ENCODE data around the gene KIAA1143. TPM values are rescaled to one million over a fixed set of nuclear protein-coding genes. Genes with fewer than 3 reads are reported as not detected.

Gene KIAA1143
- total RNA-seq, 1 donor from 2014 or later: 39.2 TPM

DNA sequence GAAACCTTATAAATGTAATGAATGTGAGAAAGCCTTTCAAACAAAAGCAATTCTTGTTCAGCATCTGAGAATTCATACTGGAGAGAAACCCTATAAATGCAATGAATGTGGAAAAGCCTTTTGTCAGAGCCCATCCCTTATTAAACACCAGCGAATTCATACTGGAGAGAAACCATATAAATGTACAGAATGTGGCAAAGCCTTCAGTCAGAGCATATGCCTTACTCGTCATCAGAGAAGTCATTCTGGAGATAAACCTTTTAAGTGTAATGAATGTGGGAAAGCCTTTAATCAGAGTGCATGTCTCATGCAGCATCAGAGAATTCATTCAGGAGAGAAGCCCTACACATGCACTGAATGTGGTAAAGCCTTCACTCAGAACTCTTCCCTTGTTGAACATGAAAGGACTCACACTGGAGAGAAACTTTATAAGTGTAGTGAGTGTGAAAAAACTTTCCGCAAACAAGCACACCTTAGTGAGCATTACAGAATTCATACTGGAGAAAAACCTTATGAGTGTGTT is 26.7 kb downstream of the KIAA1143 start:
- peaks cover 86% of the 10 kb centered on the region for H3K9me3 Mint-ChIP-seq
- H3K27ac Mint-ChIP-seq: no peak overlapping the region
- peaks cover 38% of the 10 kb centered on the region for H3K36me3 Mint-ChIP-seq (ENCODE audit: low read depth)

GRCh38 chr3:44729384-44729910 is 32.0 kb downstream of the KIAA1143 start, which contains the start of gene ZNF501:
Gene ZNF501 (plus strand): TSS chr3:44729635. CDS start chr3:44734422, 4,787 bp downstream.
- peaks cover 86% of the 10 kb centered on the region for H3K9me3 Mint-ChIP-seq
- H3K4me3 Mint-ChIP-seq (ENCODE audit: low read depth): peak within 1 kb of the TSS; percentile 92
- H3K4me1 Mint-ChIP-seq (ENCODE audit: low read depth): peaks cover 11% of the 10 kb centered on the region
- H3K36me3 Mint-ChIP-seq (ENCODE audit: low read depth): peaks cover 49% of the 10 kb centered on the region
- peak within 1 kb of the TSS; percentile 78 for H3K27ac Mint-ChIP-seq
- intact Hi-C loops (cut with micrococcal nuclease): loop anchor here (1.0 to 2.0 kb wide), 2 partner anchors 17 to 31 kb away; partner anchors contain the start of genes KIAA1143, KIF15 and ZNF502
- H3K27me3 Mint-ChIP-seq (ENCODE audit: low read depth): no peaks in the 10 kb centered on the region
- DNase-seq (ENCODE audit: low spot score): peak; percentile 76

More for the DNA sequence above, 26.7 kb downstream of the KIAA1143 start:
- intact Hi-C loops (cut with micrococcal nuclease): no loop called here
- H3K4me1 Mint-ChIP-seq (ENCODE audit: low read depth): peaks cover 4% of the 10 kb centered on the region
- no peaks in the 10 kb centered on the region for H3K27me3 Mint-ChIP-seq (ENCODE audit: low read depth)
- no peak for DNase-seq (ENCODE audit: low spot score)
- H3K4me3 Mint-ChIP-seq (ENCODE audit: low read depth): no peak overlapping the region

- Mint-ChIP-seq H3K4me1 (ENCODE audit: low read depth) (no peaks in the 10 kb centered on the region), H3K4me3 (ENCODE audit: low read depth) (no peak overlapping the region), H3K27ac (no peak overlapping the region), H3K27me3 (ENCODE audit: low read depth) (no peaks in the 10 kb centered on the region), H3K9me3 (peaks cover 83% of the 10 kb centered on the region), H3K36me3 (ENCODE audit: low read depth) (peaks cover 26% of the 10 kb centered on the region)
- intact Hi-C loops (cut with micrococcal nuclease): no loop called here
- no peak for DNase-seq (ENCODE audit: low spot score)
Measured at GRCh38 chr3:44722103-44722401, 39.4 kb downstream of the KIAA1143 start.

DNA sequence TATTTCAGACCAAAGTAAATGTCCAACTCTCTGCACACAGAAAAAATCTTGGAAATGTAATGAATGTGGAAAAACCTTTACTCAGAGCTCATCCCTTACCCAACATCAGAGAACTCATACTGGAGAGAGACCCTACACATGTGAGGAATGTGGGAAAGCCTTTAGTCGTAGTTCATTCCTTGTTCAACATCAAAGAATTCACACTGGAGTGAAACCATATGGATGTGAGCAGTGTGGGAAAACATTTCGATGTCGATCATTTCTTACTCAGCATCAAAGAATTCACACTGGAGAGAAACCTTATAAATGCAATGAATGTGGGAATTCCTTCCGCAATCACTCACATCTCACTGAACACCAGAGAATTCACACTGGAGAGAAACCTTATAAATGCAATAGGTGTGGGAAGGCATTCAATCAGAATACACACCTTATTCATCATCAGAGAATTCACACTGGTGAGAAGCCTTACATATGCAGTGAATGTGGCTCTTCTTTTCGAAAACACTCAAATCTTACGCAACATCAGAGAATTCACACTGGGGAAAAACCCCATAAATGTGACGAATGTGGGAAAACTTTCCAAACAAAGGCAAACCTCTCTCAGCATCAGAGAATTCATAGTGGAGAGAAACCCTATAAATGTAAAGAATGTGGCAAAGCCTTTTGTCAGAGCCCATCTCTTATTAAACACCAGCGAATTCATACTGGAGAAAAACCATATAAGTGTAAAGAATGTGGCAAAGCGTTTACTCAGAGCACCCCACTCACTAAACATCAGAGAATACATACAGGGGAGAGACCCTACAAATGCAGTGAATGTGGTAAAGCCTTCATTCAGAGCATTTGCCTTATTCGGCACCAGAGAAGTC is 40.0 kb downstream of the KIAA1143 start:
- no peak overlapping the region for H3K27ac Mint-ChIP-seq
- DNase-seq (ENCODE audit: low spot score): no peak
- no peaks in the 10 kb centered on the region for H3K4me1 Mint-ChIP-seq (ENCODE audit: low read depth)
- peaks cover 86% of the 10 kb centered on the region for H3K9me3 Mint-ChIP-seq
- intact Hi-C loops (cut with micrococcal nuclease): no loop called here
- H3K4me3 Mint-ChIP-seq (ENCODE audit: low read depth): no peak overlapping the region
- H3K27me3 Mint-ChIP-seq (ENCODE audit: low read depth): no peaks in the 10 kb centered on the region
- H3K36me3 Mint-ChIP-seq (ENCODE audit: low read depth): peaks cover 26% of the 10 kb centered on the region

- no peak within 1 kb of the TSS for H3K27ac Mint-ChIP-seq
- intact Hi-C loops (cut with micrococcal nuclease): loop anchor here (1.0 kb wide), 1 partner anchor 17 kb away; the partner anchor contains the start of gene ZNF501
- peaks cover 13% of the 10 kb centered on the region for H3K36me3 Mint-ChIP-seq (ENCODE audit: low read depth)
- DNase-seq (ENCODE audit: low spot score): no peak
- H3K4me3 Mint-ChIP-seq (ENCODE audit: low read depth): peak within 1 kb of the TSS; percentile 77
- no peaks in the 10 kb centered on the region for H3K4me1 Mint-ChIP-seq (ENCODE audit: low read depth)
- H3K27me3 Mint-ChIP-seq (ENCODE audit: low read depth): no peaks in the 10 kb centered on the region
- peaks cover 69% of the 10 kb centered on the region for H3K9me3 Mint-ChIP-seq
Measured at GRCh38 chr3:44712455-44713075, 48.9 kb downstream of the KIAA1143 start, which contains the start of gene ZNF502. Gene ZNF502 (plus strand): TSS chr3:44712660. CDS start chr3:44720262, 7,602 bp downstream.

Other genes with a start within 250 kb of the KIAA1143 start
- gene ZKSCAN7, start 206.4 kb downstream of the KIAA1143 start, total RNA-seq: 0.83 and 1.3 TPM in 2 replicates
- gene ZNF660, start 176.7 kb downstream of the KIAA1143 start, total RNA-seq: 0.07 and 0.32 TPM in 2 replicates
- gene ZNF197, start 136.6 kb downstream of the KIAA1143 start, total RNA-seq: 10.4 and 10.7 TPM in 2 replicates
- 2.9 and 4.7 TPM in 2 replicates for gene ZNF35, start 112.9 kb downstream of the KIAA1143 start, total RNA-seq
- 0.27 and 0.62 TPM in 2 replicates for gene ZNF502, start 49.0 kb downstream of the KIAA1143 start, total RNA-seq
- 1.1 and 1.3 TPM in 2 replicates for gene ZNF501, start 32.0 kb downstream of the KIAA1143 start, total RNA-seq
- 28.5 and 28.7 TPM in 2 replicates for gene KIF15, start 175 bp upstream of the KIAA1143 start, total RNA-seq
- 8.8 and 9.4 TPM in 2 replicates for gene TMEM42, start 100.3 kb upstream of the KIAA1143 start, total RNA-seq
- gene TGM4, start 113.0 kb upstream of the KIAA1143 start, total RNA-seq: not detected in 2 replicates
- 38.0 and 40.3 TPM in 2 replicates for gene ZDHHC3, start 214.6 kb upstream of the KIAA1143 start, total RNA-seq
- 83.0 and 86.5 TPM in 2 replicates for gene EXOSC7, start 214.6 kb upstream of the KIAA1143 start, total RNA-seq

Measured in activated T-helper 2 cell treated with anti-CD3 and anti-CD28 coated beads, Interferon-gamma antibody, Interleukin-2, Interleukin-4, amounts not matched to agents 10 μg/mL and 5 μg/mL and 100 μg/mL, durations not matched to agents 14 hours and 24 hours and 36 hours (primary cell).